Testis (tissue), 3 donors: ENCODE data around the gene CARD10. TPM values are rescaled to one million over a fixed set of nuclear protein-coding genes. Genes with fewer than 3 reads are reported as not detected.
A peak's percentile ranks its signal among the peaks of the same experiment; 100 is the strongest.

ENCODE experiments used
- DNase-seq: peaks from one replicate; pipeline ENCODE4 v3.0.0-alpha.2; 2019
- H3K27ac ChIP-seq, 2 donors: fragments of 200-600 bp; sonication (generic); one replicate each; pipeline ENCODE4 v1.5.1; 2019
- H3K27me3 ChIP-seq: fragments of 200-600 bp; sonication (generic); one replicate; pipeline ENCODE4 v1.5.1; 2019
- H3K36me3 ChIP-seq: fragments of 200-600 bp; sonication (generic); one replicate; pipeline ENCODE4 v1.5.1; 2017; ENCODE audit warnings: low read depth; ENCODE audit errors: missing control alignments
- H3K4me1 ChIP-seq: fragments of 200-600 bp; sonication (generic); one replicate; pipeline ENCODE4 v1.5.1; 2019
- H3K4me3 ChIP-seq, 2 donors: fragments of 200-600 bp; sonication (generic); one replicate each; pipeline ENCODE4 v1.5.1; 2017 to 2019
- H3K9me3 ChIP-seq: fragments of 200-600 bp; sonication (generic); one replicate; pipeline ENCODE4 v1.5.1; 2017
- POLR2A ChIP-seq: fragments of 450-650 bp; IDR thresholded peaks from one replicate; pipeline ENCODE4 v1.6.1; 2017; ENCODE audit warnings: antibody characterized with exemption, mild to moderate bottlenecking, moderate library complexity
- WGBS, 2 donors: methylation state at CpG; one replicate each; pipeline ENCODE4 v1.1.5; 2018; 5-methylcytosine and 5-hydroxymethylcytosine counted together
- intact Hi-C: fragments of 100-400 bp; cut with DNase I; formaldehyde crosslinking; loops from one replicate; pipeline ENCODE4 v1.15.1; 2023; ENCODE audit warnings: low total_unique reads
- polyA plus RNA-seq: library from polyadenylated mRNA; stranded (reverse); fragments of 350-450 nt; fragmentation: Illumina TruSeq; extraction: RNeasy Lipid Tissue Mini Kit (QIAGEN cat#74804); gene quantifications from one replicate; pipeline ENCODE4 v1.2.3, GENCODE V29; 2014; ENCODE audit warnings: low read depth, low replicate concordance; ENCODE audit not compliant: insufficient read depth
- total RNA-seq, 2 donors: library from RNA; depleted of rRNA; stranded (reverse); fragments of >200 nt; gene quantifications; one replicate each; pipeline ENCODE4 v1.2.3, GENCODE V29; 2016
- TF ChIP-seq, protein P1 (sequence below), 3 experiments: fragments of 450-650 bp in 2 of 3; fragments of 200-600 bp in 1 of 3; sonication (generic) in 1 of 3; IDR thresholded peaks; one replicate each; pipeline ENCODE4 v1.5.1; 2016 to 2019; ENCODE audit warnings: antibody characterized with exemption in 3 of 3, mild to moderate bottlenecking in 2 of 3, moderate library complexity in 1 of 3

The CARD10 gene
- total and polyA plus RNA-seq, 3 donors from 2014 or later, result 42.6 to 113 (median 89.8) TPM

DNA sequence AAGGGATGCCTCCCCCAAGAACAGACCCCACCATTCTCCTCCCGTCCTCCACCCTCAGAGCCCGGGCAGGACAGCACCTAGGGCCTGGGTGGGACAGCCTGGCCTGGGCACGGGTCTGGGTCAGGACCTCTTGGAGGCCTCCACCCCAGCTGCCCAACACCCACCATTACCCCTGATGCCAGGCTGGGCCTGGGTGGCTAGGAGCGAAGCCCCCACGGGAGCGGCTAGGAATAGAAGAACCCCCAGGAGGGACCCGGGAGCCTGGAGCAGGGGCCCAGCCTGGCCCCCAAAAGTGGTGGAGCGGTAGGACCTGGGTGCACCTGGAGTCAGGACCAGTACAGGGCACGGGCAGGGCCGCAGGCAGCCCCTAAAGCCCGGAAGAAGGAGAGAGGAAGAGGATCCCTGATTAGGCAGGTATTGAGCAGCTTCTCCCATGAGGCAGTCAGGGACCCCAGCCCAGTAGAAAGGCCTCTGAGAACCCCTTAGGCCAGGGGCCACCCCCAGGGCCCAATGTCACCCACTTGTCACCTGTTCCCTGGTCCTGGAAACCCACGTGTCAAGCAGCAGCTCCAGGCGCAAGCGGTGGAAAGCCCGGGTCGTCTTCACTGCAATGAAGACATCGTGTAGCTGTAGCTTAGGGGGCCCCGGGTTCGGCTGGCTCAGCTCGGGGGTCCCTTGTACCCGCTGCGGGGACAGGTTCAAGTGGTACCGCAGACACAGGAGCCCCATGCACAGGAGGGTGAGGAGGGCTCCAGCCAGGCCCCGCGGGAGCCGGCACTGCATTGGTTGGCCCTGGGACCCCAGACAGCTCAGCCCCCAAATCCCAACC is 33.6 kb downstream of the CARD10 start:
- Histone ChIP-seq H3K36me3 (no peaks in the 10 kb centered on the region), H3K4me1 (peaks cover 8% of the 10 kb centered on the region), H3K27me3 (no peaks in the 10 kb centered on the region), H3K4me3 (peak overlapping the region in 1 of 2 donors; percentile 4), H3K9me3 (no peaks in the 10 kb centered on the region), H3K27ac (peak overlapping the region; percentile 16 to 44)
- TF ChIP-seq POLR2A, result no peak
- TF ChIP-seq, protein P1, sequence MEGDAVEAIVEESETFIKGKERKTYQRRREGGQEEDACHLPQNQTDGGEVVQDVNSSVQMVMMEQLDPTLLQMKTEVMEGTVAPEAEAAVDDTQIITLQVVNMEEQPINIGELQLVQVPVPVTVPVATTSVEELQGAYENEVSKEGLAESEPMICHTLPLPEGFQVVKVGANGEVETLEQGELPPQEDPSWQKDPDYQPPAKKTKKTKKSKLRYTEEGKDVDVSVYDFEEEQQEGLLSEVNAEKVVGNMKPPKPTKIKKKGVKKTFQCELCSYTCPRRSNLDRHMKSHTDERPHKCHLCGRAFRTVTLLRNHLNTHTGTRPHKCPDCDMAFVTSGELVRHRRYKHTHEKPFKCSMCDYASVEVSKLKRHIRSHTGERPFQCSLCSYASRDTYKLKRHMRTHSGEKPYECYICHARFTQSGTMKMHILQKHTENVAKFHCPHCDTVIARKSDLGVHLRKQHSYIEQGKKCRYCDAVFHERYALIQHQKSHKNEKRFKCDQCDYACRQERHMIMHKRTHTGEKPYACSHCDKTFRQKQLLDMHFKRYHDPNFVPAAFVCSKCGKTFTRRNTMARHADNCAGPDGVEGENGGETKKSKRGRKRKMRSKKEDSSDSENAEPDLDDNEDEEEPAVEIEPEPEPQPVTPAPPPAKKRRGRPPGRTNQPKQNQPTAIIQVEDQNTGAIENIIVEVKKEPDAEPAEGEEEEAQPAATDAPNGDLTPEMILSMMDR (IDR thresholded peaks at IDR 0.05), result no peak
- 63 to 65% methylated on average over 14 to 26 of the region's 26 CpGs for WGBS, 2 donors
- intact Hi-C loops, result no loop called here
- no peak for DNase-seq

DNA sequence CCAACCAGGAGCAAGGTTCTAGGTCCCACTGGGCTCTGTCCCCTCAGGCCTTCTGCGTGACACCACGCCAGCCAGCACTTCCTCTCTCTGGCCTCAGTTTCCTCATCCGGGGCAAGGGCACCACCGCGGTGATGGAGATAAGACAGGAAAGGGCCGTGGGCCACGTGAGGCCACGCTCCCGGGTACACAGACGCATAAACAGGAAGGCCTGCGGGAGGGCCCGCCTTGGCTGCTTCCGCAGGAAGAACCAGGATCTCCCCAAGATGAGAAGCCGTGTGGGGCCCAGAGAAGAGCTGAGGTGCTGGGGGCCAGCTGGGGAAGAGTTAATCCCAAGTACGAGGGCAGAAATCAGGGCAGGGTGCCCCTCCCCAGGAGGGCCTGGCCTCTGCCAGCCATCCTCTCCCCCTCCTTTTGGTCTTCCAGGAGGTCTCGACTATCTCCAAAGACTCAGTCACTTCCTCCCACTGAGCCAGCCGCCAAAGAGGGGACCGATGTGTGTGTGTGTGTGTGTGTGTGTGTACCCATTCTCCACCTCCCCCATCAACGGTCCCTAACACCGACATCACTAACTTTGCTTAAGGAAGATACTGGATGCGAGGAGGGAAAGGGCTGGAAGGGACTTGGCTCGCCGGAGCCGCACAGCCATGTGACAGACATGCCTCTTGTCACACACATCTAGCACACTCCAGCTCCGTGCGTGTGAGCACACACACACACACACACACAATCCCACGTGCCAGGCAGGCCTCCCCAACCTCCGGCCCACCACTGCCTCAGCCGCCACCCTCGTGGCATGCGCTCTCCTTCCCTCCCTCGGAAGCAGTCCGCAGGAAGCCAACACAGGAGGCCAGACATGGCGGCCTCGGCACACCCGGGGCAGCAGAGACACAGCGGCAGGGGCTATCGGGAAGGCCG is 34.5 kb downstream of the CARD10 start:
- intact Hi-C loops, result no loop called here
- Histone ChIP-seq H3K36me3 (no peaks in the 10 kb centered on the region), H3K27me3 (no peaks in the 10 kb centered on the region), H3K27ac (peak overlapping the region; percentile 16 to 44), H3K4me3 (peak overlapping the region in 1 of 2 donors; percentile 4), H3K9me3 (no peaks in the 10 kb centered on the region), H3K4me1 (peaks cover 8% of the 10 kb centered on the region)
- DNase-seq, result peak; percentile 61
- WGBS, 2 donors, result 73 to 76% methylated on average over 31 to 39 of the region's 39 CpGs
- TF ChIP-seq POLR2A, result no peak
- TF ChIP-seq, protein P1 (IDR thresholded peaks at IDR 0.05), result no peak

DNA sequence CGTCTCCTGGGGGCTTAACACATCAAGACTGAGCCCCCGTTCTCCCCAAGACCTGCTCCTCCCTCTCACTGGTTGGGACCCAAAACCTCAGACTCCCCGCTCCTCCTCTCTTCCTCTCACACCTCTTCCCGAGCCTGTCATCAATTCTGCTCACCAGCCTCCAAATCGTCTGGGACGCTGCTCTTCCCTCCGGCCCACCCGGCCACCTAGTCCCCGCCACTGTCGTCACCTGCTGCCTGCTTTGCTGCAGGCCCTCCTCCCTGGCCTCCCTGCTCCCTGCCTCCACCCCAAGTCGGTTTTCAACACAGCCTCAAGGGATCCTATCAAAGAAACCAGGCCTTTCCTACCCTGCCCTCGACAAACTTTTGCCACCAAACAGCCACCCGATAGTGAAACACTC is 36.2 kb downstream of the CARD10 start:
- no peaks in the 10 kb centered on the region for H3K36me3 ChIP-seq
- TF ChIP-seq, protein P1 (IDR thresholded peaks at IDR 0.05), result no peak
- no peak for TF ChIP-seq POLR2A
- H3K9me3 ChIP-seq, result no peaks in the 10 kb centered on the region
- DNase-seq, result no peak
- H3K4me1 ChIP-seq, result peaks cover 8% of the 10 kb centered on the region
- no peak overlapping the region for H3K27ac ChIP-seq
- no peaks in the 10 kb centered on the region for H3K27me3 ChIP-seq
- WGBS, 2 donors, result 78 to 83% methylated on average over 13 of the region's 13 CpGs
- H3K4me3 ChIP-seq, result no peak overlapping the region
- intact Hi-C loops, result no loop called here

DNA sequence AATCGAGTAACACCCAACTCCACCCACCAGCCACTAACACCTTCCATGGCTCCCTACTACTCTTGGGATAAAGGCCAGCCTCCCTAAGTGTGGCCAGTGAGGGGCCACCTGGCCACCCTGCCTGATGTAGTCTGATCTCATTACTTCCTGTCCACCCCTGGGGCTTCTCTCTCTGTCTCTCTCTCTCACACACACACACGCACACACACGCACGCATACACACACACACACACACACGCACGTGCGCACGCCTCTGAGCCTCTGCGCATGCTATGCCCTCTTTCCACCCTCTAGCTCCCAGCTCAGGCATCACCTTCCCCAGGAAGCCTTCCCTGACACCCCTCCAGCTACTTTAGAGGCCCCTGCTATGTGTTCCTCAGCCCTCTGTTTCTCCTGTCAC is 37.0 kb downstream of the CARD10 start:
- no peaks in the 10 kb centered on the region for H3K27me3 ChIP-seq
- WGBS, 2 donors, result 85 to 92% methylated on average over 9 of the region's 9 CpGs
- no peak overlapping the region for H3K27ac ChIP-seq
- H3K4me3 ChIP-seq, result no peak overlapping the region
- peaks cover 8% of the 10 kb centered on the region for H3K4me1 ChIP-seq
- DNase-seq, result no peak
- H3K9me3 ChIP-seq, result no peaks in the 10 kb centered on the region
- intact Hi-C loops, result no loop called here
- no peaks in the 10 kb centered on the region for H3K36me3 ChIP-seq
- no peak for TF ChIP-seq POLR2A
- TF ChIP-seq, protein P1 (IDR thresholded peaks at IDR 0.05), result no peak
